GM19099 (cell line): Measurements from ENCODE around the gene DKKL1.

Experiments used
- POLR2A ChIP-seq: IDR thresholded peaks from 3 replicates; pipeline ENCODE4 v1.6.1; 2011; ENCODE audit warnings: low read depth; ENCODE audit not compliant: insufficient read length; ENCODE audit errors: extremely low read depth

DKKL1 gene

DNA sequence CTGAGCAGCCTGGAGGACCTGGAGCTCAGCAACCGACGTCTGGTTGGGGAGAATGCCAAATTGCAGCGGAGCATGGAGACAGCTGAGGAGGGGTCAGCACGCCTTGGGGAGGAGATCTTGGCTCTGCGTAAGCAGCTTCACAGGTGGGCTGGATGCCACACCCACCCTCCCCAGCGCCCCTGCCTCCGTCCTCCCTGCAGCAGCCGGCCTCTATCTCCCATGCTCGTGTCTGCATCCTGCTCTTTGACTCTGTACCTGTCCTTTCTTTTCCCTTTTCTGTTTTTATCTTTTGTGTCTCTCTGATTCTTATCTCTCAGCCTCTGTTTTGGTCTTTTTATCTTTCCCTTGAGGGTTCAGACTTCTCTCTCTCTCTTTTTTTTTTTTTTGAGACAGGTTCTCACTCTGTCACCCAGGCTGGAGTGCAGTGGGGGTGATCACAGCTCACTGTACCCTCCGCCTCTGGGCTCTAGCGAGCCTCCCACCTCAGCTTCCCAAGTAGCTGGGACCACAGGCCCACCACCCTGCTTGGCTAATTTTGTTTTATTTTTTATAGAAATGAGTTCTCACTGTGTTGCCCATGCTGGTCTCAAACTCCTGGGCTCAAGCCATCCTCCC, 34.4 kb downstream of the DKKL1 start:
- TF ChIP-seq POLR2A = no peak

DNA sequence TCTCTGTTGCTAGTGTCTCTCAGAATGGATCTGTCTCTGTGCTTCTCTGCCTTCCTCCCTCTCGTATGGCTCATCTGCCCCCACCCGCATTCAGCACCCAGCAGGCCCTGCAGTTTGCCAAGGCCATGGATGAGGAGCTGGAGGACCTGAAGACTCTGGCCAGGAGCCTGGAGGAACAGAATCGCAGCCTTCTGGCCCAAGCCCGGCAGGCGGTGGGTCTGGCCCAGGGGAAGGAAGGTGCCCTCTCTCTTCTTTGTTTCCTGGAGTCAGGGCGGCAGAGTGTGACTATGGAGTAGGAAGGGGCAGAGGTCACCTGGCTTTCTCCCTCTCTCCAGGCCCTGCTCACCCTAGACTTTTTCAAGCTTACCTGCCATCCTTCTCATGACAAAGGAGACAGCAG, 35.3 kb downstream of the DKKL1 start:
- TF ChIP-seq POLR2A = no peak

DNA sequence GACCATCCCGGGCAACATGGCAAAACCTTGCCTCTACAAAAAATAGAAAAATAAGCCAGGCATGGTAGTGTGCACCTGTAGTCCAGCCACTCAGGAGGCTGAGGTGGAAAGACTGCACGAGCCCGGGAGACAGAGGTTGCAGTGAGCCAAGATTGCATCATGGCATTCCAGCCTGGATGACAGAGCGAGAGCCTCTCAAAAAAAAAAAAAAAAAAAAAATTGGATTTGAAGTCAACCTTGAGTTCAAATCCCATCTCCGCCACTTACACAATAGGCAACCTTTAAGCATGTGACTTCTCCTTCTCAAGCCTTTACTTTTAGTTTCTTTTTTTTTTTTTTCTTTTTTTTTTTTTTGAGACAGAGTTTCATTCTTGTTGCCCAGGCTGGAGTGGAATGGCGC, 36.4 kb downstream of the DKKL1 start:
- no peak for TF ChIP-seq POLR2A

DNA sequence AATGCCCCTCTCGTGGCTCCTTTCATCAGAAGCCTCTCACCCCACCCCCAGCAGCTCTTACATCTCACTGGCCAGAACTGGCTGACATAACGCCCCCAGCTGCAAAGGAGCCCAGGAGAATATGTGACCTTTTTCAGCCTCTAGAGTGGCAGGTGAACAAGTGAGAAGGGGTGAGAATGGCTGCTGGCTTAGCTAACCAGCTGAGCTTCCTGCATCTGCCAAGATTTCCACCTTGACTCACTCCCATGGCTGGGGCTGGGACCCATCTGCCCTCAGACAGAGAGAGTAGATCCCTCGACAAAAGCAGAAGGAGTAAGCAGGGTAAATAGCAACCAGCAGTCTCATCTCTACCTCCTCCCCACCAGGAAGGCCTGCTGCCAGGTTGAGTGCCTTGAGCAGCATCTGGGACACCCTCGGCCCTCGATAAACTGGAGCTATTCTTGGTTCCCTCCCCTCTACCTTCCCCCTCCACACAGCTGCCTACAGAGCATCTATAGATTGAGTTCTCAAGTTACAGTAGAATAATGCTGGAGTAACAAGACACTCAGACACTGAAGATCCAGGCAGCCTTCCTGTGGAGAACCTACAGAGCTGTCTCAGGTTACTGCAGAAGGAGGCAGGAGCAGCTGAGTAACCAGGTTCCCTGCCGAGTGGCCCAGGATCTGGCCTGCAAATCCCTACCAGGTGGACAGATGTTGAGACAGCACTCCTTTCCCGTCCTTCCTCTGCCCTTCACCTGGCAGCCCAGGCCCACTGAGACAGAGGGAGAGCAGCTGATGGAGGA, 39.9 kb downstream of the DKKL1 start:
- TF ChIP-seq POLR2A = no peak

DNA sequence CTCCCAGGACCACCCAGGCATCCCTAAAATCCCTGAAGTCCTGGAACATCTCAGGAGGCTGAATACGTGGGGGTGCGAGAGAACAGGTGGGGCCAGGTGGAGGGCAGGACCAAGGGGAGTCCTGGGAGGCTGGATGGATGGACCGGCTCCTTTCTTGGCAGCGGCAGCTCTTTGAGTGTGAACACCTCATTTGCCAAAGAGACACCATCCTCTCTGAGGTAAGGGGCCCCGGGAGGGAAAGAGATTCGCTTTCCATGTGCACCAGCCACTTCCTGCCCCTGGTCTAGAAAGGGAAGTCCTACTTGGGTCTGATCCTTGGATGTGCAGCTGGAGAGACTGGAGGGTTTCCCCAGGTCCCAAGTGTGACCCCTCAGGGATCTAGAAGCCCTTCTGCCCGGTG, 43.4 kb downstream of the DKKL1 start:
- TF ChIP-seq POLR2A = no peak

DNA sequence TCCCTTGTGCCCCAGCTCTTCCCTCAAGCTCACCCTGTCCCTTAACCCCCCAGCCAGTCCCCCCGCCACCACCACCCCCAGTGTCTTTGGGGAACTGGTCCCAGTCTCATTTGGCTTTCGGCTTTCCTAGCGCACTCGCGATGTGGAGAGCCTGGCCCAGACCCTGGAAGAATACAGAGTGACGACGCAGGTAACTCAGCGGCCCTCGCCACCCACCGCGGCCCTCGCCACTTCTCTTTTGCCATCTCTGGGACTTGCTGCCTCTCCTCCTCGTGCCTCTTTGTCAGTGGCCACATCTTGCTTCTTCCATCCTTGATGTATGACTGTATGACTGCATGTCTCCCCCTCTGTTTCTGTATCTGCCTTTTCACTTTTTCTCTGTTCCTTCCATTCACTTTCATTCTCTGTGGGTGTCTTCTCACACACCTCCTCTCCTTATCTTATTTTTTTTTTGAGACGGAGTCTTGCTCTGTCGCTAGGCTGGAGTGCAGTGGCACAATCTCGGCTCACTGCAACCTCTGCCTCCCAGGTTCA, 43.9 kb downstream of the DKKL1 start:
- no peak for TF ChIP-seq POLR2A

- no peak for TF ChIP-seq POLR2A
Measured at GRCh38 chr19:49408816-49409440, 45.3 kb downstream of the DKKL1 start.

DNA sequence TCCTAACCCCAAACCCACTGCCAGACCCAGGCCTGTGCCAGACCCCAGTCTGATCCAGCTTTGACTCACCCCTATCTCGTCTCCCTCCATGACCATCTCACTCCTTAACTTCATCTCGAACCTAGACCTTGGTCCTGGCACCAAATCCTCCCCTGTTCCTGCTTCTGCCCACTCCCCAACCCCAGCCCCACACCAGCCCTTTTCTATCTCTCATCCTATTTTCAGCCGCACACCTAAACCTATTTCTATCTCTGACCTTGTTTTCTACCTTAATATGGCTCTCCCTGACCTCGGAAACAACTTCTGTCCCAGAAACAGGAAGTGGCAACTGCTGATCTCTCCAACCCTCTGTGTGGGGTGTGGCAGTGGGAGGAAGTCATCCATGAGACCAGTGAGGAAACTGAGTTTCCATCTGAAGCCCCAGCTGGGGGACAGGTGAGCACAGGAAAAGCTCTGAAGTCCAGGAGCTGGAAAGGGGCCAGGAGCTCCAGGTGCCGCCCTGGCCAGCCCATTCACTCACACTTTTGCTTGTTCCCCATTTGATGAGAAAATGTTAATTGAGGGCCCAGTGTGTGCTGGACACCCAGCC, 45.9 kb downstream of the DKKL1 start:
- no peak for TF ChIP-seq POLR2A

DNA sequence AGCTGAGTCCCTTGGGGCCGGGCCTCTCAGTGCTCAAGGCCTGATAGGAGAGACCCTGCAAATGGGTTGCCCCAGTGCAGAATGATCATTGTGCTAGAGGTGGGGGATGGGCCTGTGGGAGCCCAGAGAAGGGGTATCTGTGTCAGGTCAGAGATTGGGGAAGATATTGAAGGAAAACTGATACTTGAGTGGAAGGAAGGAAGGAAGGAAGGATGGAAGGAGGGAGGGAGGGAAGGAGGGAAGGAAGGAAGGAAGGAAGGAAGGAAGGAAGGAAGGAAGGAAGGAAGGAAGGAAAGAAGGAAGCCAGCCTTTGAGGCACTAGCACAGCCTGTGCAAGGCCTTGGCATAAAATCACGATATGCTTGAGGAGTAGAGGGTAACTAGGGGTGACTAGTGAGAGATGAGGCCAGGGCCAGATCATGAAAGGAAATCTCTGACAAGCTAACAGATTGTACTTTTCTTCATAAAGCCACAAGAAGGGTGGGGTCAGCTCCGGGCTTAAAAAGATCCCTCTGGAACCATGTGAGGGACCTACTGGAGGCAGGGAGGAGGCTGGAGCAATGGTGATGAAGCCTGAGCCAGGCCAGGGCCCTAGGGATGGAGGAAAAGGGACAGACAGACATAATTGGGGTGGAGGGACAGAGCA, 48.1 kb downstream of the DKKL1 start:
- TF ChIP-seq POLR2A = no peak

- no peak for TF ChIP-seq POLR2A
Measured at GRCh38 chr19:49413348-49413747, 49.7 kb downstream of the DKKL1 start.

- TF ChIP-seq POLR2A = no peak
Measured at GRCh38 chr19:49414256-49414655, 50.6 kb downstream of the DKKL1 start.

- no peak for TF ChIP-seq POLR2A
Measured at GRCh38 chr19:49415102-49415809, 51.6 kb downstream of the DKKL1 start.

DNA sequence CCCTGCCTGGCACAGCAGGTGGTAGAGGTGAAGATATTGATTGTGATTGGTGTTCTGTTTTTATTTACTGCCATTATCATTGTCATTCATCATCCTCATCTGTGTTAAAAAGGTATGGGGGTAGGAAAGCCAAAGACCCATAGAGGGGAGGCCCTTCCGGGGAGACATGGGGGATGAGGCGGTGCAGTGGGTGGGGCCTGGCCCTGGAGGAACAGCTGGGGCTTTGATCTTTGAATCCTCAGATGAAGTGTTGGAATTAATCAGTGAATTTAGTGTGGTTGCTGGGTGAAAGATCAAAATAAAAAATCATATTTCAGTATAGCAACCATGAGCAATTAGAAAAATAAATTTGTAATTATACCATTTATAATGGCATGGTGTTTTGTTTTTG, 52.1 kb downstream of the DKKL1 start:
- no peak for TF ChIP-seq POLR2A

GRCh38 chr19:49417088-49417487, 53.4 kb downstream of the DKKL1 start:
- no peak for TF ChIP-seq POLR2A
